DOHH2 (cell line): ENCODE measurements around the gene CDHR1.

ENCODE experiments used
- H3F3A ChIP-seq: fragments of 200-600 bp; sonication (generic), shearing (Covaris generic); 2 replicates; pipeline ENCODE4 v1.6.0; 2016; ENCODE audit warnings: antibody characterized with exemption, mild to moderate bottlenecking; ENCODE audit not compliant: control insufficient read depth, insufficient read depth
- H3K27ac ChIP-seq: fragments of 200-600 bp; sonication (generic); 2 replicates; pipeline ENCODE4 v1.5.1; 2014; ENCODE audit warnings: low read depth, mild to moderate bottlenecking, low read length, moderate library complexity
- H3K27me3 ChIP-seq: fragments of 200-600 bp; sonication (generic); 2 replicates; pipeline ENCODE4 v1.6.1; 2014; ENCODE audit warnings: mild to moderate bottlenecking, low read length, mixed read lengths; ENCODE audit not compliant: control insufficient read depth
- H3K36me3 ChIP-seq: fragments of 200-600 bp; sonication (generic); 2 replicates; pipeline ENCODE4 v1.6.1; 2014; ENCODE audit warnings: mild to moderate bottlenecking, low read length, moderate library complexity, mixed read lengths; ENCODE audit not compliant: control insufficient read depth
- H3K4me1 ChIP-seq: fragments of 200-600 bp; sonication (generic); 2 replicates; pipeline ENCODE4 v1.6.1; 2014; ENCODE audit warnings: mild to moderate bottlenecking, low read length, mixed read lengths; ENCODE audit not compliant: control insufficient read depth
- H3K4me2 ChIP-seq: fragments of 200-600 bp; sonication (generic); 2 replicates; pipeline ENCODE4 v1.6.0; 2014; ENCODE audit warnings: mild to moderate bottlenecking, low read length, moderate library complexity
- H3K4me3 ChIP-seq: fragments of 200-600 bp; sonication (generic); 2 replicates; pipeline ENCODE4 v1.5.1; 2014; ENCODE audit warnings: mild to moderate bottlenecking, low read length, mixed read lengths
- H3K79me2 ChIP-seq: fragments of 200-600 bp; sonication (generic); 2 replicates; pipeline ENCODE4 v1.6.1; 2014; ENCODE audit warnings: mild to moderate bottlenecking, low read length, mixed read lengths; ENCODE audit not compliant: control insufficient read depth
- H3K9me2 ChIP-seq: fragments of 200-600 bp; sonication (generic); replicated peaks from 2 replicates; pipeline ENCODE4 v1.6.1; 2014; ENCODE audit warnings: mild to moderate bottlenecking, low read length, mixed read lengths; ENCODE audit not compliant: control insufficient read depth
- H3K9me3 ChIP-seq: fragments of 200-600 bp; sonication (generic); 2 replicates; pipeline ENCODE4 v1.6.1; 2014; ENCODE audit warnings: antibody characterized with exemption, low read length, mixed read lengths; ENCODE audit not compliant: control insufficient read depth, insufficient read depth
- H4K20me1 ChIP-seq: fragments of 200-600 bp; sonication (generic); 2 replicates; pipeline ENCODE4 v1.6.0; 2014; ENCODE audit warnings: low read depth, mild to moderate bottlenecking, antibody characterized with exemption, low read length, moderate library complexity; ENCODE audit not compliant: control insufficient read depth, insufficient read depth
- CTCF ChIP-seq: fragments of 200-600 bp; sonication (generic); IDR thresholded peaks from one replicate; pipeline ENCODE4 v1.5.1; 2014; ENCODE audit warnings: antibody characterized with exemption, mild to moderate bottlenecking, low read depth, low read length; ENCODE audit not compliant: poor library complexity, severe bottlenecking
- EZH2phosphoT487 ChIP-seq: fragments of 200-600 bp; sonication (generic); IDR thresholded peaks from 2 replicates; pipeline ENCODE4 v1.6.1; 2017; ENCODE audit warnings: borderline replicate concordance, mild to moderate bottlenecking, antibody characterized with exemption, low read length, moderate library complexity, mixed read lengths

CDHR1 gene

GRCh38 chr10:84196941-84197340 lies 2.6 kb downstream of the CDHR1 start:
- no peaks in the 10 kb centered on the region for H4K20me1 ChIP-seq
- no peaks in the 10 kb centered on the region for H3F3A ChIP-seq
- H3K4me2 ChIP-seq, result no peak overlapping the region
- no peaks in the 10 kb centered on the region for H3K36me3 ChIP-seq
- H3K27me3 ChIP-seq, result peaks cover 47% of the 10 kb centered on the region
- no peak overlapping the region for H3K4me3 ChIP-seq
- peaks cover 4% of the 10 kb centered on the region; the same call in 1 of the 2 replicates for H3K4me1 ChIP-seq
- H3K79me2 ChIP-seq, result no peaks in the 10 kb centered on the region
- no peaks in the 10 kb centered on the region for H3K9me3 ChIP-seq
- no peaks in the 10 kb centered on the region for H3K9me2 ChIP-seq
- H3K27ac ChIP-seq, result no peak overlapping the region
- TF ChIP-seq CTCF (no peak), EZH2phosphoT487 (no peak)

GRCh38 chr10:84197643-84198042 lies 3.3 kb downstream of the CDHR1 start:
- Histone ChIP-seq H3K79me2 (no peaks in the 10 kb centered on the region), H3K4me1 (peaks cover 4% of the 10 kb centered on the region; the same call in 1 of the 2 replicates), H3K36me3 (no peaks in the 10 kb centered on the region), H3K27ac (no peak overlapping the region), H4K20me1 (no peaks in the 10 kb centered on the region), H3F3A (no peaks in the 10 kb centered on the region), H3K27me3 (peaks cover 45% of the 10 kb centered on the region), H3K4me3 (no peak overlapping the region), H3K4me2 (no peak overlapping the region), H3K9me3 (no peaks in the 10 kb centered on the region), H3K9me2 (no peaks in the 10 kb centered on the region)
- TF ChIP-seq EZH2phosphoT487 (no peak), CTCF (no peak)

GRCh38 chr10:84198206-84198915 lies 4.0 kb downstream of the CDHR1 start:
- H3K79me2 ChIP-seq, result no peaks in the 10 kb centered on the region
- H3K36me3 ChIP-seq, result no peaks in the 10 kb centered on the region
- TF ChIP-seq EZH2phosphoT487 (no peak), CTCF (no peak)
- no peak overlapping the region for H3K27ac ChIP-seq
- peaks cover 40% of the 10 kb centered on the region for H3K27me3 ChIP-seq
- H3K4me2 ChIP-seq, result no peak overlapping the region
- H3K4me1 ChIP-seq, result peaks cover 4% of the 10 kb centered on the region; the same call in 1 of the 2 replicates
- no peak overlapping the region for H3K4me3 ChIP-seq
- no peaks in the 10 kb centered on the region for H3K9me2 ChIP-seq
- H3K9me3 ChIP-seq, result no peaks in the 10 kb centered on the region
- no peaks in the 10 kb centered on the region for H4K20me1 ChIP-seq
- H3F3A ChIP-seq, result no peaks in the 10 kb centered on the region
